Fibroblast of skin of right biceps (primary cell): Measurements from ENCODE around the gene AK1.

Source experiments
- DNase-seq: peaks from one replicate; pipeline ENCODE4 v3.0.0-alpha.2; 2013

Gene AK1, protein sequence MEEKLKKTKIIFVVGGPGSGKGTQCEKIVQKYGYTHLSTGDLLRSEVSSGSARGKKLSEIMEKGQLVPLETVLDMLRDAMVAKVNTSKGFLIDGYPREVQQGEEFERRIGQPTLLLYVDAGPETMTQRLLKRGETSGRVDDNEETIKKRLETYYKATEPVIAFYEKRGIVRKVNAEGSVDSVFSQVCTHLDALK

DNA sequence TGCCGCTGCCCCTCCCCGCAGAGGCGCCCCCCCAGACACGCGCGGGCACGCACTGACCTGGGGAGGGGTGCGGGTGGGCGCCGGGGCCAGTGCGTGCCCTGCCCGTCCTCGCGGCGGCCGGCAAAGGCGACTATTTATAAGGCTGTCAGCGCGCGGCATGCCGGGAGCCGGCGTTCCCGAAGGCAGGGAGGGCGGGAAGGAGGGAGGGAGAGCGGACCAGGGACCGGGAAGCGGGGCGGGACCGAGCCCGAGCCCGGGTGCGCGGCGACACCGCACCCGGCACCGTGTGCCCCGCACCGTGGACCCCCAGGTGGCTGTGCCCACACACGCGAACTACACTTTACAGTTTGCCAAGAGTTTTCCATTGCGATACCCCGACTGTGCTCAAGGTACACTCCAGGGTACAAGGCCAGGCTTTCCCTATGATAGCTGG, at the start of gene AK1:
Gene AK1, minus strand, starts transcription at position 110 of the 433 bp plus-strand sequence. CDS start 3,058 bp downstream, outside the sequence.
- DNase-seq = peak; percentile 66

DNA sequence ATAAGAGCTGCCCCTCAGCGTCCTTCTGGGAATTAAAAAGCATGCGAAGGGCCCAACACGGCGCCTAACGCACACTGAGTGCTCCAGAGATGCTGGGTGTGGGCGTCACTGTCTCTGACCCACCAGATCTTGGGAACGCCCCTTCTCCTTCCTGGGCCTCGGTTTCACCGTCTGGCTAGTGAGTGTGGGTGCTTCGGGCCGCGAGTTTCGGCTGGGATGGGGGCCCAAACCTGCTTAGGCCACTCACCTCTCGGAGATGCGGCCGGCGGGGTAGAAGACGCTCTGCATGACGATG, 49.4 kb upstream of the AK1 start:
- DNase-seq = no peak

DNA sequence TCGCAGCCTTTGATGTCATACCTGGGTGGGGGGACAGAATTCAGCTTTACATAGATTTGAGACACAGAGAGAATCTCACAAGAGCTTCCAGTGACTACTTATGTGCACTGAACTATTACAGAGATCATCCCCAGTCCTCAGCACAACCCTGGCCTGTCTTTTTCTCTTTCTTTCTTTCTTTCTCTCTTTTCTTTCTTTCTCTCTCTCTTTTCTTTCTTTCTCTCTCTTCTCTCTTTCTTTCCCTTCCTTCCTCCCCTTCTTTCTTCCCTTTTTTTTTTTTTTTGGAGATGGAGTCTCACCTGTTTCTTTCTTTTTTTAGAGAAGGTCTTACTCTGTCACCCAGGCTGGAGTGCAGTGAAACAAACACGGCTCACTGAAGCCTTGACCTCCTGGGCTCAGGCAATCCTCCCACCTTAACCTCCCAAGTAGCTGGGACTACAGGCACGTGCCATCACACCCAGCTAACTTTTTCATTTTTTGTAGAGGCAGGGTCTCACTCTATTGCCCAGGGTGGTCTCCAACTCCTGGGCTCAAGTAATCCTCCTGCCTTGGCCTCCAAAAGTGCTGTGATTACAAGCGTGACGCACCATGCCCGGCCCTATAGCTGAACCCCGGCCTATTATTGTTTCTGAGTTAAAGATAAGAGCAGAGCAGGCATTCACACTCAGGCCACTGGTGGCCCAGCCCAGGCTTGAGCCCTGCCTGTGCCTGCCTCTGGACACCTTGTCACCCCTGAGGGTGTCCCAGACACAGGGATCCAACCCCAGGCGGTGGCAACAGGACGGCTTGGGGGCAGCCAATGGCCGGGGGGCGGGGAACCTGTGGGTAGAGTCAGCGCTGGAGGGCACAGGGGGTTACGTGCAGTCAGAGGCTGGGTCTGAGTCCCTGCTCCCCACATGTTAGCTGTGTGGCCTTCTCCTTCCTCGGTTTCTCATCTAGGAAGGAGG, 48.8 kb upstream of the AK1 start:
- DNase-seq = no peak

DNA sequence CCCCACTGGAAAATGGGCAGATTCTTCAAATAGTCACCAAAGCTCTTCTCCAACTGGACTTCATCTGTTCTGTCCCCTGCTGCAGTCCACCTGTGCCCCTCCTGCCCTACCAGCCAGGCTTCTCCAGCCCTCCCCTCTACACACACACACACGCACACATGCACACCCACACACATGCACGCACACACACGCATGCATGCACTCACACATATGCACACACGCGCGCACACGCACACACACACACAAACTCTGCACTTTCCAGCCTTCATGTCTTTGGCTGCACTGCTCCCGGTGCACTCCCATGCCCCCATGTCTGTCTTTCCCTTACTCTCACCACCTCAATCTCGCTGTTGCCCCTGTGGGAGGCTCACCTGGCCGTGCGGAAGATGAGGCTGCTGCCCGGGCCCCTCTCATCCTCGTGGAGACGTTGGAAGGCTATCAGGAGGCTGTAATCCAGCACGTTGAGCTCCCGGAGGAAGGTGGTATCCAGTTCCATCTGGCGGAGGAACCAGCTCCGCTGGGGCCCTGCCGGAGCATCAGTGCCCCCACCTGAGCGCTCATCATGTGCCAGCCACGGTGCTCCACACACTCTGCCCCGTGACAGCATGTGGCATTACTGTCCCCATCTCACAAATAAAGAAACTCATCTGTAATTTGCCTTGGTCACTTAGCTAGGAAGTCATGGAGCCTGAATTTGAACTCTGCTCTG, 47.4 kb upstream of the AK1 start:
- DNase-seq = no peak

DNA sequence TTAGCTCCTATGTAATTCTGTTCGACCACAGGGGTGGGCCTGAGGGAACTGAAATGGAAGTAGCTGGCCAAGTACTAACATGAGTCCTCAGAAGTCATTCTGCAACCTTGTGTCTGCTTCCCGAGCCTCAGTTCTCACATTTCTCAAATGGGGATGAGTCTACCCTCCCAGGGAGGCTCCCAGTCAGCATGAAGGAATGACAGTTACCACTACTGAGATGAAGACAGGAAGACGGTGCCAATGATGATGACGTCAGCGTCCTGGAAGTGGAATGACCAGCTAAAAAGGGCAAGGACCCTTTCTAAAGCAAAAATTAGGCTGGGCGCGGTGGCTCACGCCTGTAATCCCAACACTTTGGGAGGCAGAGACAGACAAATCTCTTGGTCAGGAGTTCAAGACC, 46.3 kb upstream of the AK1 start:
- DNase-seq = peak; percentile 97

DNA sequence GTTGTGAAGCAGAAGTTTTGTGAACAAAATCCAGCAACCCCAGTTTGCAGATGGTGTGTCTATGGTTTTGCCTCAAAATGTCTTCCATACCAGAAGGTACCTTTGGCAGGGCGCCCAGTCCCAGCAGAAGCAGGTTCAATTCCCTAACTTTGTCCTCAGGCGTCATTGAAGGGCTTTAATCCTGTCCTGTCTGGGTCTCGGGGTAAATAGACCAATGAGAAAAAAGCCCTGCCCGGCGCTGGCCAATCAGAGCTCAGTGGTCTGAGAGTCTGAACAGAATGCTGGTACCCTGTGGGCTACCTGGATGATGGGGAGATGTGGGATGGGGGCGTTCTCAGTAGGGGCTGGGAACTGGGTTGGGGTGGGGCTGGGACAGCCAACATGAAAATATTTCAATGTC, 45.6 kb upstream of the AK1 start:
- DNase-seq = no peak

DNA sequence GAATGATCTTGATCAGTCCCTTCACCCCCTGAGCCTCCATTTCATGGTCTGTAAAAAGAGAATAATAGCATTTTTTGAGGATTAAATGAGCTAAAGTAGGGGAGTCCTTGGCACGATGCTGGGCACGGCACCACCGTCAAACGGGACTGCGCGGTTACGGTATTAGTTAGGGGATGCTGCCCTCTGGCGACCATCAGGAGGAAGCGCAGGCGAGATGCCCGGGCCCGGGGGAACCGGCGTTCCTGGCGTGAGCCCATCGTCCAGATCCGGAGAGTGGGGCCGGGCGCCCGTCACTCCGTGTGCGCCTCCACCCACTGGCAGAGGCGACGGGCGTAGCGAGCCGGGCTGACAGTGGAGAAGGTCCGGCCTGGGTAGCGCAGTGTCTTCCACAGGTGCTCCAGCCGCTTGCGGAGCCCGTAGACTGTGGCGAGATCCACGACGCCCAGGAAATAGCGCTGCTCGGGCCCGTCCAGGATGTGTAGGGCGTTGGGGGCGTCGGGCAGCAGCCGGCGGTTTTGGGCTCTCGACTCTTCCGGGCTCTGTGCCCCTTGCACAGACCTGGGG, 44.2 kb upstream of the AK1 start:
- peak; percentile 54 for DNase-seq

DNA sequence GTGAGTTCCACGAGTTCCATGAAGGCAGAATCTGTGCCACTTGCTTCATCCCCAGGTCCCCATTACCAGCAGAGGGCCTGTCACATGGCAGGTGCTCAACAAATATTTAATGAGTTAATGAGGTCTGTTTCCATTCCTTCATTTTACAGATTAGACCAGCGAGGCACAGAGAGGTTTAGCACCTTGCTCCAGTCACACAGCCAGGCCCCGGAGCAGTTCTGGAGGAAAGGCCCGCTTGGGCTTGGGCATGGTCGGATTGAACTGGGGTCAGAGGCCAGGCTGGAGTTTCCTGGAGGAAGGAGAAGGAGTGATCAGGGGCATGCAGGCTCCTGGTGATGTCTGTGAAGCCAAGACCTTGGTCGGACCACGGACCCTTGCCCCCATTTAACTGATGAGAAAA, 43.3 kb upstream of the AK1 start:
- DNase-seq = no peak

DNA sequence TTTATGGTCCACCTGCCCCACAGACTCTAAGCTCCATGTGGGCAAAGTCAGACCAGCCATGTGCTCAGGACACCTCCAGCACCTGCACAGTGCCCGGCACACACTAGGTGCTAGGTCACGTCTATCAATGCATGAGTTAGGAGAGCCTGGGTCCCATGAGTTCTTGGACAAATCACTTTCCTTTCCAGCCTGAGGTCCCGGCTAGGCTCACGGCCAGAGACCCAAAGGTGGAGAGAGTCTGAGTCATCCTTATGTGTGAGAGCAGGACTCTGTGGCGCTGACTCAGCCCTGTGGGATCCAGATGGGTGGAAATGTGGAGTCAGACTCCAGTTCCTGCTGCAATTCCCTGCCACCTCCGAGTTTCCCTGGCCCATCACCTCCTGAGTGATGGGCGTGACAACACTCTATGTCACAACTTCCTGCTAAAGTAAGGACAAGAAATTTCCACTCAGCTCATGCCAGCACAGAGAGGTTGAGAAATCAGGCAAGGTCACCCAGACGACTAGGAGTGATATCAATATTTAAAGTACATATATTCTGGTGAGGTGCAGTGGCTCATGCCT, 41.9 kb upstream of the AK1 start:
- peak; percentile 99 for DNase-seq

DNA sequence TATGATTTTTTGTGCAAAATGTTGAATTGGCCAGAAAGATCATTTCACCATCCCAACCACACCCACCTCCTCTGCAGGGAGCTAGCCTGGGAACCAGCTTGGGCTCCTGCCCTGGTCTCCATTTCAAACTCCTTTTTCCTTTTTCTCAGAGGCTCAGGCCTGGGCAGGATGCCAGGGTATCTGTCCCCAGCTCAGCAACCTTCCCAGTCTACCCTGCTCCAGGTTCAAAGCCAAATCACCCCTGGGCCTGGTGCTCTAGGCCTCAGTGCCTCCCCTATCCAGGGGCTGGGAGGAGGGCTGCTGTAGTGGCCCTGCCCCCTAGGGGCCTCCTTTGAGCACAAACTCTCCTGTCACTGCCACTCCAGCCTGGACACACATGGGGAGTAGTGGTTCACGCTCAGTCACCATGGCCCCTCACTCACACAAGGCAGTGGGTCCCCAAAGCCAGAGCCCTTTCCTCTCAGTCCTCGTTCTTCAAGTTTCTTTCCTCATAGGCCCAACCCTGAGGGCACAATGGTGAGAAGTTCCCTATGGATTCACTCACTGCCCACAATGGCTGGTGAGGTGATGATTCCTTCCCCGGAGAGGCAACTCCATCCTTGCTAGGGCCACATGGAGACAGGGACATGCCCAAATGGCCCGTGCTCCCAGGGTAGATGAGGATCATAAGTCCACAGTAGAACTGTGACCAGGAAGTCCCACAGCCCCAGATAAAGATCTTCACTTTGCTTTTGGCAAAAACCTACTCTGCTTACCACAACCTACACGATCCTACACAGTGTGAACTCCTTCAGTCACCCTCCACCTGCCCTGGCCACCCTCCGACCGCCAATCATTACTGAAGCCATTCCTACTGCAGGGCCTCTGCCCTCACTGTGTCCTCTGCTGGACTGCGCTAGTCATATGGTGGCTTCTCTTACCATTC, 41.0 kb upstream of the AK1 start:
- DNase-seq = peak; percentile 40

DNA sequence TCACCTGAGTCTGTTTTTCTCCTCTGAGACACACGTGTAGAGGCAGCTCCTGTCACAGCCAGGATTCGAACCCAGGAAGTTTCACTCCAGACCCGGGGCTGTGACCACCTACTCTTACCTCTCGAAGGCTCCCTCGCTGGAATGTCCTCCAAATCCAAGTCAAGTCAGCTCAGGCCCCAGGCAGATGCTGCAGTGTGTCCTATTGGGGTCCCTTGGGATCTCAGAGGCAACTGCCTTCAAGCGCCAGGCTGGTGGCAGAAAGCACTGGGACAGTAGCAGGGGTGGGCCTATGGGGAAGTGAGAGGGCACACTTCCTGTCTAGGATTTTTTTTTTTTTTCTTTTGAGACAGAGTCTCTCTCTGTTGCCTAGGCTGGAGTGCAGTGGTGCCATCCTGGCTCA, 40.1 kb upstream of the AK1 start:
- DNase-seq = no peak

DNA sequence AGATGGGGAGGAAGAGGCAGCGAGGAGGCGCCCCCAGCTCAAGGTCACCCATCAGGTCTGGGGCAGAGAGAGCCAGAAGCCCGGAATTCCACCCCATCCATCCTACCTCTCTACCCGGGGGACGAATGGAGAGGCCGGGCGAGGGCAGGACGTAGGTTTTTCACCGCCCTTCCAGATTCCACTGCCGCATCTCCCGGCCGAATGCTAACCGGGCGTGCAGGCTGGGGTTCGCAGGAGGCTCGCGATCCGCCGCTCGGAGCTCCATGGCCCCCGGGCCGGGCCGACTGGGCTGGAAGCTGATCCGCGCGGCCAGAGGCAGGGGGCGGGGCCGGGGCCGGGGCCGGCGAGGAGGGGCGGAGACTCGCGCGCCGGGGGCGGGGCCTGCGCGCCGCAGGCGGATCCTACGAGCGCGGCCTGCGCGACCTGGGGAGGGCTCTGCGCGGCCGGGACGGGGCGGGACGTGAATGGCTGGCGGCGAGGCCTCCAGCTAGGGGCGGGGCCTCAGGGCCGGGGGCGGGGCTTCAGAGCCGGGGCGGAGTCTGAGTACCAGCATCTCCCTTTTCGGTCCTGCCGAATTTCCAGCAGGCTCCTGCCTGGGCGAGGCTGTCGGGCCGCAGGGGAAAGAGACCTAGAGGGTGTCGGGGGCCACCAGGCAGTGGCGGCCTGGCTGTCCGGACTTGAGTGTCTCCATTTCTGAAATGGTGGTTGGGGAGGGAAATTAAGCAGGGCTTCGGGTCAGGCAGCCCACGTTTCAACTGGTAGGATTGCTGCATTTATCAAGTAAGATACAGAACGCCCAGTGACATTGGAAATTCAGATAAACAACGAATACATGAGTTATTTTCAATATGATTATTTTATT, 39.5 kb upstream of the AK1 start, which contains the start of gene ST6GALNAC4:
Gene ST6GALNAC4, minus strand, starts transcription at position 322 of the 862 bp plus-strand sequence. CDS start 622 bp downstream, outside the sequence.
- peak; percentile 90 for DNase-seq

DNA sequence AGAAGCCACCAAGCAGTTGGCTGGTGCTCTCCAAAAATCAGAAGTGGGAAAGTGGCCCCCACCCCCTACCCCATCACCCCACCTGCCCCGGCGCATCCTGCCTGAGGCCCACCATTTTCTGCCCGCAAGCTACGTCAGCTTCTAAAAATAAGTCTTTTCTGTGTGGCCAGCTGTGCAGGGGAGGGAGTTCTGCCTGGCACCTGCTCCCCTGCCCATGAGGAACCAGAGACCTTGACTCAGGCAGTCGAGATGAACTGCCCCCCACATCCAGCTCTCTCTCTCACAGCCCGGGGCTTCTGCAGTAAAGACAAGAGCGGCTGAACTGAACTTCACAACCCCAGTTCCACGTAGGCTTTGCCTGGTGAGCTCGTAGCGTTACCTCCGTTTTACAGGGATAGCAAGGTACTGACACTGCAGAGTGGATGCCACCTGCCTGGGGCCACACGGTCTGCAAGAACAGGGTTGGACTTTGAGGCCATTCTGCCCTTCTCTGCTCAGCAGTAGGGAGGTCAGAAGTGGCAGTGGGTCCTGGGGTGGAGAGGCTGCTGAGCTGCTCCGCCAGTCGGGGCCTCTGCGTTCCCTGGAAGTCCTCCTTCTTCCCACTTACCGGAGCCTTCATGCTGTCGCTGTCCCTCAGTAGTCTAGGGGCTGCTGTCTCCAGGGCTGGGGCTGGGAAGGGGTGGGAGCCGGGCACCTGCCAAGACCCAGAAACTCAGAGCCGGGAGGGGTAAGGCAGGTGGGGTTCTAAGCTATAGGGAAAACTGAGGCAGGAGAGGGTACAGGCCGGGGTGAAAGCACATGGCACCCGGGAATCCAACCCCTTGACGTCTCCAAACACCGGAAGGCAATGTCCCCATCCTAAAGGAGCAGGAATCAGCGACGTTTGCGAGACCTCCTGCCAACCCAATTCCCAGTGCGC, 38.6 kb upstream of the AK1 start:
- DNase-seq = no peak

DNA sequence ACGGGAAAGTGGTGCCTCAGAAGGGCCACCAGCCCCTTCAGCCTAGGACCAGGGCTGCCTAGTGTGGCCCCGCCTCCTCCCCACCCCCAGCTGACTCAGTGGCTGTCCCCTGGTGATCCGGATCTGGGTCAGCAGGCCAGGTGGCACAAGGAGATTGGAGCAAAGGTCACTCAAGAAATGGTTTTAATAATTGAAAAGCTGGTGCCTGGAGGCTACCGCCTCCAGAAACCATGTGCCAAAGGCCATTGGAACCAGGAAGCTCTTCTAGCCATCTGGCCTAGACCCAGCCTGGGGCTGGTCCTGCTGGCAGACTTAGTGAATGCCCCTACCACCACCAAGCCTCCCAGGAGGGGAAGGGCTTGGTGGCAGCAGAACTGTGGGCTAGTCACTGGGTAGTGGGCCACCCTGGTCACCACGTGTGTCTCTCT, 37.9 kb upstream of the AK1 start:
- no peak for DNase-seq

DNA sequence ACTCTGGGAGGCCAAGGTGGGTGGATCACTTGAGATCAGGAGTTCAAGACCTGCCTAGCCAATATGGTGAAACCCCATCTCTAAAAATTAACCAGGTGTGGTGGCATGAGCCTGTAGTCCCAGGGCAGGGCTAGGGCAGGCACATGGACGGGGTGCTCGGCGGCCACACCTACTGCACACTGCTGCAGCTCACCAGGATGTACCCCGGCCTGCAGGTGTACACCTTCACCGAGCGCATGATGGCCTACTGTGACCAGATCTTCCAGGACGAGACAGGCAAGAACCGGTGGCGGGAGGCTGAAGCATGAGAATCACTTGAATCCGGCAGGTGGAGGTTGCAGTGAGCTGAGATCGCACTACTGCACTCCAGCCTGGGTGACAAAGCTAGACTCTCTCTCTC, 36.2 kb upstream of the AK1 start:
- DNase-seq = no peak

DNA sequence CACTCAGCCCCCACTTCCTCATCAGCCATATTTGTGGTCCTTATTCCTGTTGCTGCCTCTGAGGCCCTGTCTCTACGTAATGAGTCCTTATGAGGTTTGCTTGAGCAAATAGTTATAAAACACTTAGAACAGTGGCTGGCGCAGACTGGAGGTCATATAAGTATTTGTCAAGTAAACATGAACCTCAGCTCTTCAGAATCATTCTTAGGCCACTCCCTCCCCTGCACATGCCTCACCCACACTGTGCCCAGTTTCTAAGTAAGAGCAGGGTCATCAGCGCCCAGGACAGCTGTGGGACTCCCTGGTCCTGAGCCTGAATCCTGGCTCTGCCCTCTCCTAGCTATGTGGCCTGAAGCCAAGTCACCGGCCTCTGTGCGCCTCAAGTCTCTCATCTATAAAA, 35.4 kb upstream of the AK1 start:
- no peak for DNase-seq

DNA sequence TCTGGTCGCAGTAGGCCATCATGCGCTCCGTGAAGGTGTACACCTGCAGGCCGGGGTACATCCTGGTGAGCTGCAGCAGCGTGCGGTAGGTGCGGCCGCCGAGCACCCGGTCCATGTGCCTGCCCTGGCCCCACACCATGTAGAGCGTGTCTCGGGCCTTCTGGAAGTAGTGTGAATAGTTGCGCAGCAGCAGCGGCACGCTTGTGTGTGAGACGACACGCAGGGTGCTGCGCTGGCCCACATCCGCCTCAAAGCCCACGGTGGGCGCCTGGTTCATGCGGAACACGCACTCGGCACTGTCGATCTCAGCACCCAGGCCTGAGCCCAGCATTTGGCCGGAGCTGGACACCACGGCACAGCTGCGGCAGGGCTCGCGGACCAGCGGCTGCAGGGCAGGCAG, 34.8 kb upstream of the AK1 start:
- DNase-seq = no peak

DNA sequence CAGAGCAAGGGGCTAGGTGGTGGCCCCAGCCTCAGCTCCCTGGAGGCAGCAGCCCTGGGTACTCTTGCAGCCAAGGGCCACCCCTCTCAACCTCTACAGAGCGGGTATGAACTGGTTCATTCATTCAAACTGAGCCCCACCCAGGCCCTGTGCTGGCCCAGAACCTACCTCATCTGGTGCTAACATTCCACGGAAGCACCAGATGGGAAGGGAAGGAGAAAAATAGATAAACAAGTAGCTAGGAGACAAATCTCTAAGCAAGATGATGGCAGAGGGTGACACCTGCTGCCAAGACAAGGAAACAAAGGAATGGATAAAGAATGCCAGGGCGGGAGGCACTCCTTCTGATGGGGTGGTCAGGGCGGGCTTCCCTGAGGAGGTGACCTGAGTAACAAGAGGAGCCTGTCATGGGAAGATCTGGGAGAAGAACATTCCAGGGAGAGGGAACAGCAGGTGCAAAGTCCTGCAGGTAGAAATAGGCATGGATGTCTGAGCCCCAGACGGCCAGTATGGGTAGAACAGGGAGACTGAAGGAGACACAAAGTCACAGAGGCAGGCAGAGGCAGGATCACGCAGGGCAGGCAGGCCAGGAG, 33.2 kb upstream of the AK1 start:
- no peak for DNase-seq

DNA sequence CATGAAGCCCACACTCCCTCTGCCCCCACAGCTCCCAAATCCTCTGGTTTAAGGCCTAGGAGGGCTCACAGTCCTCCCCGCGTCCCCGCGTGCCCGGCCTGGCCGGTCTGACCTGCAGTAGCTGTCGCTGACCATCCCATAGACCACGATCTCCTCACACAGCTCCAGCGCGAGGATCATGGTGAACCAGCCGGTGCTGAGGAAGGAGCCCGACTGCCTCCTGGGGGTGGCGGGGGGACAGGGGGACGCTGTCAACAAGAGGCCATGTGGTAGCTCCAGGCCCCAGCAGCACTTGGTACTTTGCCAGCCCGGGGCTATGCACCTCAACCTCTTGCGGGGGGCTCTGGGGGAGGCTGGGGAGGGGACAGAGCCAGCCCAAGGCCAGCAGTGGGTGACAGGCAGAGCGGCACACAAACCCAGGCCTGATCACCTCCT, 32.4 kb upstream of the AK1 start:
- DNase-seq = no peak

DNA sequence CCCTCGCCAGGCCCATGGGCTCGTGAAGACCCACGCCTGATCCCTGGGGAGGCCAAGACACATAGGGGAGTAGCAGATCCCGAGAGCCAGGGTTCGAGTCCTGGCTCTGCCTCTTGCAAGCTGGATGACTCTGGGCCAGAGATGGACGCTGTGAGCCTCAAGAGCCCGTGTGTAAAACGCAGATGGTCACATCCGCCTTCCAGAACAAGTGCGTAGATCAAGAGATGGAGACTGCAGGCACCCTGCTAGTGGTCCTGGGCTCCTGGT, 31.1 kb upstream of the AK1 start:
- DNase-seq = no peak
